GM21423 (cell line): Measurements from ENCODE around the gene MAS1L.

Source experiments
- ATAC-seq: cut with Tn5 transposase; IDR thresholded peaks from one replicate; pipeline ENCODE4 v1.9.1; 2021; ENCODE audit warnings: mild to moderate bottlenecking, moderate library complexity; ENCODE audit not compliant: unreplicated experiment

MAS1L gene

GRCh38 chr6:29510746-29511300 is 23.1 kb upstream of the MAS1L start:
- ATAC-seq: no peak

GRCh38 chr6:29510202-29510601 is 22.4 kb upstream of the MAS1L start:
- ATAC-seq: no peak

GRCh38 chr6:29509711-29510110 is 22.0 kb upstream of the MAS1L start:
- ATAC-seq: no peak

GRCh38 chr6:29509239-29509638 is 21.5 kb upstream of the MAS1L start:
- peak; percentile 48 for ATAC-seq

- no peak for ATAC-seq
Observed at GRCh38 chr6:29507319-29507718, 19.6 kb upstream of the MAS1L start.

- ATAC-seq: no peak
Observed at GRCh38 chr6:29506446-29507067, 18.8 kb upstream of the MAS1L start.

GRCh38 chr6:29505808-29506207 is 18.1 kb upstream of the MAS1L start:
- ATAC-seq: no peak

- ATAC-seq: no peak
Observed at GRCh38 chr6:29504961-29505360, 17.2 kb upstream of the MAS1L start.

- ATAC-seq: no peak
Observed at GRCh38 chr6:29502597-29502996, 14.8 kb upstream of the MAS1L start.

GRCh38 chr6:29502181-29502580 is 14.4 kb upstream of the MAS1L start:
- ATAC-seq: no peak

GRCh38 chr6:29501106-29501505 is 13.3 kb upstream of the MAS1L start:
- ATAC-seq: no peak

GRCh38 chr6:29500594-29500993 is 12.8 kb upstream of the MAS1L start:
- ATAC-seq: no peak

GRCh38 chr6:29499704-29500103 is 11.9 kb upstream of the MAS1L start:
- no peak for ATAC-seq

- no peak for ATAC-seq
Observed at GRCh38 chr6:29496961-29497360, 9.2 kb upstream of the MAS1L start.

GRCh38 chr6:29495571-29495970 is 7.8 kb upstream of the MAS1L start:
- ATAC-seq: no peak

GRCh38 chr6:29494131-29494530 is 6.4 kb upstream of the MAS1L start:
- no peak for ATAC-seq

- ATAC-seq: no peak
Observed at GRCh38 chr6:29493261-29493660, 5.5 kb upstream of the MAS1L start.

GRCh38 chr6:29491574-29491973 is 3.8 kb upstream of the MAS1L start:
- no peak for ATAC-seq

- ATAC-seq: no peak
Observed at GRCh38 chr6:29490552-29490951, 2.8 kb upstream of the MAS1L start.

GRCh38 chr6:29490055-29490454 is 2.3 kb upstream of the MAS1L start:
- no peak for ATAC-seq

GRCh38 chr6:29489286-29489685 is 1.5 kb upstream of the MAS1L start:
- no peak for ATAC-seq

GRCh38 chr6:29488874-29489273 is 1.1 kb upstream of the MAS1L start:
- ATAC-seq: no peak

- no peak for ATAC-seq
Observed at GRCh38 chr6:29487131-29487530, 625 bp downstream of the MAS1L start.
